VCaP (cell line): Measurements from ENCODE around the gene CFAP90.

Source experiments
- H3K27ac ChIP-seq: fragments of 450-650 bp; 2 replicates; pipeline ENCODE4 v1.5.1; 2017
- CTCF ChIP-seq: fragments of 450-650 bp; conservative IDR thresholded peaks from 2 replicates; pipeline ENCODE4 v1.5.1; 2017; ENCODE audit warnings: mild to moderate bottlenecking, moderate library complexity

CFAP90 gene

GRCh38 chr5:7781899-7782298 is 69.0 kb downstream of the CFAP90 start:
- no peak for TF ChIP-seq CTCF
- no peak overlapping the region for H3K27ac ChIP-seq
